ENCODE measurements around the gene CTSS. TPM values are rescaled to one million over a fixed set of nuclear protein-coding genes. Genes with fewer than 3 reads are reported as not detected.

CTSS gene
- total and polyA plus RNA-seq, 2 experiments from 2014 or later, result not detected

DNA sequence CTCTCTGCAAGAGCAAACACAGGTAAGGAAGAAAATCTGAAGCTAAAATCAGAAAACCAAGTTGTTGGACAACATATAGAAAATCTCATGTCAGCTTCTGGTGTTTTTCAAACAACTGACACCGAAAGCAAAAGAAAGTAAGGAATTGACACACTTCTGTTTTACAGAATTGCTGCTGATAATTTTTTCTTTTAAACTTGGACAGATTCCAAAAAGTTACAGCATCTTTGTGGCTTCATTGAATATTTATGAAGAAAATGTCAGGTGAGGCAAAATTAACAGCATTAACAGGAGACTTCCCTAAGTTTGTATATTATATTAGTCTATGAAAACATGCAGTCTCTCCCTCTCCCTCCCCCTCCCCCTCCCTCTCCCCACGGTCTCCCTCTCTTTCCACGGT lies 14.9 kb upstream of the CTSS start:
- no peak for ATAC-seq
- H3K27ac ChIP-seq (ENCODE audit: low read depth), result no peak overlapping the region
- H3K36me3 ChIP-seq (ENCODE audit: insufficient read depth), result peaks cover 5% of the 10 kb centered on the region; the same call in 1 of the 2 replicates
- no peaks in the 10 kb centered on the region for H3K9me2 ChIP-seq (ENCODE audit: insufficient read depth)
- H2AFZ ChIP-seq, result no peak overlapping the region
- Mint-ChIP-seq H3K27ac (no peak overlapping the region), H3K36me3 (ENCODE audit: low read depth) (peaks cover 9% of the 10 kb centered on the region), H3K4me1 (no peaks in the 10 kb centered on the region), H3K4me3 (no peak overlapping the region), H3K27me3 (ENCODE audit: insufficient read depth, low read depth, poor library complexity) (no peaks in the 10 kb centered on the region), H3K9me3 (peaks cover 16% of the 10 kb centered on the region)
- no peaks in the 10 kb centered on the region for H3K79me2 ChIP-seq (replicated peaks; ENCODE audit: insufficient read depth)
- DNase-seq (ENCODE audit: low spot score), result no peak
- no peak overlapping the region for H3K4me3 ChIP-seq
- no peaks in the 10 kb centered on the region for H3K4me1 ChIP-seq (ENCODE audit: insufficient read depth)
- no peaks in the 10 kb centered on the region for H4K20me1 ChIP-seq (replicated peaks; ENCODE audit: insufficient read depth)
- H3K27me3 ChIP-seq (ENCODE audit: insufficient read depth), result no peaks in the 10 kb centered on the region
- H3F3A ChIP-seq (replicated peaks; ENCODE audit: low read depth), result no peaks in the 10 kb centered on the region
- no peak for TF ChIP-seq NANOG (IDR thresholded peaks at IDR 0.05; ENCODE audit: borderline replicate concordance)
- TF ChIP-seq ZNF114 (CRISPR knock-in tag; IDR thresholded peaks at IDR 0.05), result no peak
- TF ChIP-seq, protein P1, sequence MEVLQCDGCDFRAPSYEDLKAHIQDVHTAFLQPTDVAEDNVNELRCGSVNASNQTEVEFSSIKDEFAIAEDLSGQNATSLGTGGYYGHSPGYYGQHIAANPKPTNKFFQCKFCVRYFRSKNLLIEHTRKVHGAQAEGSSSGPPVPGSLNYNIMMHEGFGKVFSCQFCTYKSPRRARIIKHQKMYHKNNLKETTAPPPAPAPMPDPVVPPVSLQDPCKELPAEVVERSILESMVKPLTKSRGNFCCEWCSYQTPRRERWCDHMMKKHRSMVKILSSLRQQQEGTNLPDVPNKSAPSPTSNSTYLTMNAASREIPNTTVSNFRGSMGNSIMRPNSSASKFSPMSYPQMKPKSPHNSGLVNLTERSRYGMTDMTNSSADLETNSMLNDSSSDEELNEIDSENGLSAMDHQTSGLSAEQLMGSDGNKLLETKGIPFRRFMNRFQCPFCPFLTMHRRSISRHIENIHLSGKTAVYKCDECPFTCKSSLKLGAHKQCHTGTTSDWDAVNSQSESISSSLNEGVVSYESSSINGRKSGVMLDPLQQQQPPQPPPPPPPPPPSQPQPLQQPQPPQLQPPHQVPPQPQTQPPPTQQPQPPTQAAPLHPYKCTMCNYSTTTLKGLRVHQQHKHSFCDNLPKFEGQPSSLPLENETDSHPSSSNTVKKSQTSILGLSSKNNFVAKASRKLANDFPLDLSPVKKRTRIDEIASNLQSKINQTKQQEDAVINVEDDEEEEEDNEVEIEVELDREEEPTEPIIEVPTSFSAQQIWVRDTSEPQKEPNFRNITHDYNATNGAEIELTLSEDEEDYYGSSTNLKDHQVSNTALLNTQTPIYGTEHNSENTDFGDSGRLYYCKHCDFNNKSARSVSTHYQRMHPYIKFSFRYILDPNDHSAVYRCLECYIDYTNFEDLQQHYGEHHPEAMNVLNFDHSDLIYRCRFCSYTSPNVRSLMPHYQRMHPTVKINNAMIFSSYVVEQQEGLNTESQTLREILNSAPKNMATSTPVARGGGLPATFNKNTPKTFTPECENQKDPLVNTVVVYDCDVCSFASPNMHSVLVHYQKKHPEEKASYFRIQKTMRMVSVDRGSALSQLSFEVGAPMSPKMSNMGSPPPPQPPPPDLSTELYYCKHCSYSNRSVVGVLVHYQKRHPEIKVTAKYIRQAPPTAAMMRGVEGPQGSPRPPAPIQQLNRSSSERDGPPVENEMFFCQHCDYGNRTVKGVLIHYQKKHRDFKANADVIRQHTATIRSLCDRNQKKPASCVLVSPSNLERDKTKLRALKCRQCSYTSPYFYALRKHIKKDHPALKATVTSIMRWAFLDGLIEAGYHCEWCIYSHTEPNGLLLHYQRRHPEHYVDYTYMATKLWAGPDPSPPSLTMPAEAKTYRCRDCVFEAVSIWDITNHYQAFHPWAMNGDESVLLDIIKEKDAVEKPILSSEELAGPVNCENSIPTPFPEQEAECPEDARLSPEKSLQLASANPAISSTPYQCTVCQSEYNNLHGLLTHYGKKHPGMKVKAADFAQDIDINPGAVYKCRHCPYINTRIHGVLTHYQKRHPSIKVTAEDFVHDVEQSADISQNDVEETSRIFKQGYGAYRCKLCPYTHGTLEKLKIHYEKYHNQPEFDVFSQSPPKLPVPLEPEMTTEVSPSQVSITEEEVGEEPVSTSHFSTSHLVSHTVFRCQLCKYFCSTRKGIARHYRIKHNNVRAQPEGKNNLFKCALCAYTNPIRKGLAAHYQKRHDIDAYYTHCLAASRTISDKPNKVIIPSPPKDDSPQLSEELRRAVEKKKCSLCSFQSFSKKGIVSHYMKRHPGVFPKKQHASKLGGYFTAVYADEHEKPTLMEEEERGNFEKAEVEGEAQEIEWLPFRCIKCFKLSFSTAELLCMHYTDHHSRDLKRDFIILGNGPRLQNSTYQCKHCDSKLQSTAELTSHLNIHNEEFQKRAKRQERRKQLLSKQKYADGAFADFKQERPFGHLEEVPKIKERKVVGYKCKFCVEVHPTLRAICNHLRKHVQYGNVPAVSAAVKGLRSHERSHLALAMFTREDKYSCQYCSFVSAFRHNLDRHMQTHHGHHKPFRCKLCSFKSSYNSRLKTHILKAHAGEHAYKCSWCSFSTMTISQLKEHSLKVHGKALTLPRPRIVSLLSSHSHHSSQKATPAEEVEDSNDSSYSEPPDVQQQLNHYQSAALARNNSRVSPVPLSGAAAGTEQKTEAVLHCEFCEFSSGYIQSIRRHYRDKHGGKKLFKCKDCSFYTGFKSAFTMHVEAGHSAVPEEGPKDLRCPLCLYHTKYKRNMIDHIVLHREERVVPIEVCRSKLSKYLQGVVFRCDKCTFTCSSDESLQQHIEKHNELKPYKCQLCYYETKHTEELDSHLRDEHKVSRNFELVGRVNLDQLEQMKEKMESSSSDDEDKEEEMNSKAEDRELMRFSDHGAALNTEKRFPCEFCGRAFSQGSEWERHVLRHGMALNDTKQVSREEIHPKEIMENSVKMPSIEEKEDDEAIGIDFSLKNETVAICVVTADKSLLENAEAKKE (CRISPR knock-in tag; IDR thresholded peaks at IDR 0.05), result no peak
- no peak for TF ChIP-seq CTCF (conservative IDR thresholded peaks at IDR 0.05; ENCODE audit: low read depth in 2 of 2)
- no peak for TF ChIP-seq EZH2 (IDR thresholded peaks at IDR 0.05; ENCODE audit: low read depth, unreplicated experiment)
- no peak for TF ChIP-seq EZH2phosphoT487 (IDR thresholded peaks at IDR 0.05; ENCODE audit: unreplicated experiment)
- no peak for TF ChIP-seq ZNF331 (CRISPR knock-in tag; IDR thresholded peaks at IDR 0.05; ENCODE audit: low read depth)
- TF ChIP-seq, protein P2, sequence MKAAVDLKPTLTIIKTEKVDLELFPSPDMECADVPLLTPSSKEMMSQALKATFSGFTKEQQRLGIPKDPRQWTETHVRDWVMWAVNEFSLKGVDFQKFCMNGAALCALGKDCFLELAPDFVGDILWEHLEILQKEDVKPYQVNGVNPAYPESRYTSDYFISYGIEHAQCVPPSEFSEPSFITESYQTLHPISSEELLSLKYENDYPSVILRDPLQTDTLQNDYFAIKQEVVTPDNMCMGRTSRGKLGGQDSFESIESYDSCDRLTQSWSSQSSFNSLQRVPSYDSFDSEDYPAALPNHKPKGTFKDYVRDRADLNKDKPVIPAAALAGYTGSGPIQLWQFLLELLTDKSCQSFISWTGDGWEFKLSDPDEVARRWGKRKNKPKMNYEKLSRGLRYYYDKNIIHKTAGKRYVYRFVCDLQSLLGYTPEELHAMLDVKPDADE (IDR thresholded peaks at IDR 0.05), result no peak
- no peak for TF ChIP-seq STAT1 (IDR thresholded peaks at IDR 0.05; ENCODE audit: unreplicated experiment)
- TF ChIP-seq, protein P3, sequence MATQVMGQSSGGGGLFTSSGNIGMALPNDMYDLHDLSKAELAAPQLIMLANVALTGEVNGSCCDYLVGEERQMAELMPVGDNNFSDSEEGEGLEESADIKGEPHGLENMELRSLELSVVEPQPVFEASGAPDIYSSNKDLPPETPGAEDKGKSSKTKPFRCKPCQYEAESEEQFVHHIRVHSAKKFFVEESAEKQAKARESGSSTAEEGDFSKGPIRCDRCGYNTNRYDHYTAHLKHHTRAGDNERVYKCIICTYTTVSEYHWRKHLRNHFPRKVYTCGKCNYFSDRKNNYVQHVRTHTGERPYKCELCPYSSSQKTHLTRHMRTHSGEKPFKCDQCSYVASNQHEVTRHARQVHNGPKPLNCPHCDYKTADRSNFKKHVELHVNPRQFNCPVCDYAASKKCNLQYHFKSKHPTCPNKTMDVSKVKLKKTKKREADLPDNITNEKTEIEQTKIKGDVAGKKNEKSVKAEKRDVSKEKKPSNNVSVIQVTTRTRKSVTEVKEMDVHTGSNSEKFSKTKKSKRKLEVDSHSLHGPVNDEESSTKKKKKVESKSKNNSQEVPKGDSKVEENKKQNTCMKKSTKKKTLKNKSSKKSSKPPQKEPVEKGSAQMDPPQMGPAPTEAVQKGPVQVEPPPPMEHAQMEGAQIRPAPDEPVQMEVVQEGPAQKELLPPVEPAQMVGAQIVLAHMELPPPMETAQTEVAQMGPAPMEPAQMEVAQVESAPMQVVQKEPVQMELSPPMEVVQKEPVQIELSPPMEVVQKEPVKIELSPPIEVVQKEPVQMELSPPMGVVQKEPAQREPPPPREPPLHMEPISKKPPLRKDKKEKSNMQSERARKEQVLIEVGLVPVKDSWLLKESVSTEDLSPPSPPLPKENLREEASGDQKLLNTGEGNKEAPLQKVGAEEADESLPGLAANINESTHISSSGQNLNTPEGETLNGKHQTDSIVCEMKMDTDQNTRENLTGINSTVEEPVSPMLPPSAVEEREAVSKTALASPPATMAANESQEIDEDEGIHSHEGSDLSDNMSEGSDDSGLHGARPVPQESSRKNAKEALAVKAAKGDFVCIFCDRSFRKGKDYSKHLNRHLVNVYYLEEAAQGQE (IDR thresholded peaks at IDR 0.05; ENCODE audit: unreplicated experiment), result no peak
- no peak for TF ChIP-seq CREB1 (CRISPR knock-in tag; IDR thresholded peaks at IDR 0.05; ENCODE audit: low read depth)
- no peak overlapping the region for H3K4me2 ChIP-seq

All from GM23338 (cell line).